ENCODE data around the gene TM9SF4.
"Not testable (repeated sequence)": the region's sequence is repeated elsewhere in the genome, so short reads cannot be mapped to it uniquely, and the experiment has no call there.

TM9SF4 gene

GRCh38 chr20:32159766-32160221 is 50.3 kb downstream of the TM9SF4 start:
- no peak for DNase-seq

- DNase-seq: no peak
Observed at GRCh38 chr20:32160341-32160740, 50.8 kb downstream of the TM9SF4 start.

- DNase-seq: no peak
Observed at GRCh38 chr20:32162351-32162750, 52.8 kb downstream of the TM9SF4 start.

- DNase-seq: no peak
Observed at GRCh38 chr20:32163951-32164350, 54.4 kb downstream of the TM9SF4 start.

GRCh38 chr20:32164984-32165735 is 55.6 kb downstream of the TM9SF4 start:
- DNase-seq: no peak

- DNase-seq: no peak
Observed at GRCh38 chr20:32165836-32166545, 56.5 kb downstream of the TM9SF4 start.

- DNase-seq: no peak
Observed at GRCh38 chr20:32167552-32167951, 58.0 kb downstream of the TM9SF4 start.

- no peak for DNase-seq
Observed at GRCh38 chr20:32168184-32168910, 58.8 kb downstream of the TM9SF4 start.

- not testable (repeated sequence) for DNase-seq
Observed at GRCh38 chr20:32177696-32178095, 68.2 kb downstream of the TM9SF4 start.

GRCh38 chr20:32179515-32179914 is 70.0 kb downstream of the TM9SF4 start:
- DNase-seq: no peak

- no peak for DNase-seq
Observed at GRCh38 chr20:32179934-32180333, 70.4 kb downstream of the TM9SF4 start.

- no peak for DNase-seq
Observed at GRCh38 chr20:32181606-32182005, 72.1 kb downstream of the TM9SF4 start.

GRCh38 chr20:32183947-32184635 is 74.6 kb downstream of the TM9SF4 start:
- DNase-seq: no peak

- DNase-seq: no peak
Observed at GRCh38 chr20:32184961-32185603, 75.6 kb downstream of the TM9SF4 start.

- no peak for DNase-seq
Observed at GRCh38 chr20:32186506-32186905, 77.0 kb downstream of the TM9SF4 start.

- DNase-seq: no peak
Observed at GRCh38 chr20:32188376-32189122, 79.0 kb downstream of the TM9SF4 start.

- no peak for DNase-seq
Observed at GRCh38 chr20:32189123-32189410, 79.6 kb downstream of the TM9SF4 start.

GRCh38 chr20:32189691-32190615 is 80.4 kb downstream of the TM9SF4 start:
- no peak for DNase-seq

GRCh38 chr20:32190616-32191415 is 81.3 kb downstream of the TM9SF4 start:
- no peak for DNase-seq

GRCh38 chr20:32191422-32191821 is 81.9 kb downstream of the TM9SF4 start:
- DNase-seq: no peak
